ENCODE measurements around the gene FAM168A.

The FAM168A gene

DNA sequence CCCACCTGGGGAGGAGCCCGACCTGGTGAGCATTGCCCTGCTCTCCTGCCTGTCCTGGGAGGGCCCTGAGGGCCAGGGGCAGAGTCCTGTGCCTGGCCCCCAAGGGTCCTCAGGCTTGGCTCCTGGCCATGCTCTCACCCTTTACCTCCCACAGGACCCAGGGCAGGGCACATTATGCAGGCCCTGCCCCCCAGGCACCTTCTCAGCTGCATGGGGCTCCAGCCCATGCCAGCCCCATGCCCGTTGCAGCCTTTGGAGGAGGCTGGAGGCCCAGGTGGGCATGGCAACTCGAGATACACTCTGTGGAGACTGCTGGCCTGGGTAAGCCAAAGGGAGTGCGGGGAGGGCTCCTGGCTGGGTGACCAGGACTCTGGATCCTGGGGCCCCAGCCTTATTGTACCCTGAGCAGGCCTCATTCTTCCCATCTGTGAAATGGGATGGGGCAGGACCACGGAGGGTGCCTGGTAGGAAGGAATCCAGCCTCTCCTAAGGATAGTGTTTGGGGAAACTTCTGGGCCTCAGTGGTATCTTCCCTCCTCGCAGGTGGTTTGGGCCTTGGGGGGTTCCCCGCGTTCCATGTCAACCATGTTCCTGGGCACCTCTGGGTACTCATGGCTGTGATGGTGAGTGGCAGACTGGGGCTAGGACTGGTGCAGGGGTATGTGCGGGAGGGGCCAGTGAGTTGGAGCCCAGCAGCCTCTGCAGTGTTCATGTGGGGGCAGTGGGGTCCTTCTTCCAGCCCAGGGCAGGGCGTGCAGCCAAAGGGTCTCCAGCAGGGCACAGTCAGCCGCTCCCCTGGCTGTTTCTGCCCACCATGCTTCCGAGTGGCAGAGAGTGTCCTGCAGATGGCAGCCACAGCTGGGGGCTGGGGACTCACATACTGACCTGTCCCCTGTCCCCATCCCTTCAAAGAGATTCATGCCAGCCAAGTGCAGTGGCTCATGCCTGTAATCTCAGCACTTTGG is 207.0 kb downstream of the FAM168A start:
- DNase-seq (ENCODE audit: low read depth, low spot score): no peak

DNA sequence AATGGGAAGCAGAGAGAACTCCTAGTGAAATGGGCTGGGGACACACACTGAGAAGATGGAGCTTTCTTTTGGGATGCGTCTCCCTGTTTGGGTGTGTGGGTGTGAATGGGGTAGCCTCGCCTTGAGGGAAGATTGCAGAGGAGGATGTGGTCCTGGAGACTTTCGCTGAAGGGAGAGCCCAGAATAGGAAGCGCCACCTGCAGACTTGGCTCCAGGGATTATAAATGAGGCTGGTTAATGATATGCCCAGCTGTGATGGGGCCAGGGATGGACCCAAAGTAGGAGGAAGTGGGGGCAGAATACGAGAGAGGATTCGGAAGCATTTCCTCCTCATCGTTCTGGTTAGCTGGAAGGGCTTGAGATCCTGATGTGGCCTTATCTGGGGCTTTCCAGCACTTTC is 208.0 kb downstream of the FAM168A start:
- no peak for DNase-seq (ENCODE audit: low read depth, low spot score)

DNA sequence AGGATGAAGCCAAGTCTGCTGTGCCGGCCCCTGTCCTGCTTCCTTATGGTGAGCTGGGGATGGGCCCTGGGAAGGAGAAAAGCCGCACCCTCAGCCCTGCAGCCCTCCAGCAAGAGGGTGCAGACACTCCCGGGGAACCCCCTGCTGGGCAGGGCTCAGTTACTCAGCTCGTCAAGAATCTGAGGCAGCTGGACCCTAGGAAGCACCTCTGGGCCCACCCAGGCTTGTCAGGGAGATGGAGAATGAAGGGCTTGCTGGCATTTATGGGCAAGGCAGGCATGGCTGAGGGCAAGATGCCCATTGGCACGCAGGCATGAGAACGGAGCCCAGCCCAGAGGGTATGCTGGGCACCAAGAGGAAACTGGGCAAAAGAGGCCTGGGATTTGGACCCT is 208.8 kb downstream of the FAM168A start:
- no peak for DNase-seq (ENCODE audit: low read depth, low spot score)

DNA sequence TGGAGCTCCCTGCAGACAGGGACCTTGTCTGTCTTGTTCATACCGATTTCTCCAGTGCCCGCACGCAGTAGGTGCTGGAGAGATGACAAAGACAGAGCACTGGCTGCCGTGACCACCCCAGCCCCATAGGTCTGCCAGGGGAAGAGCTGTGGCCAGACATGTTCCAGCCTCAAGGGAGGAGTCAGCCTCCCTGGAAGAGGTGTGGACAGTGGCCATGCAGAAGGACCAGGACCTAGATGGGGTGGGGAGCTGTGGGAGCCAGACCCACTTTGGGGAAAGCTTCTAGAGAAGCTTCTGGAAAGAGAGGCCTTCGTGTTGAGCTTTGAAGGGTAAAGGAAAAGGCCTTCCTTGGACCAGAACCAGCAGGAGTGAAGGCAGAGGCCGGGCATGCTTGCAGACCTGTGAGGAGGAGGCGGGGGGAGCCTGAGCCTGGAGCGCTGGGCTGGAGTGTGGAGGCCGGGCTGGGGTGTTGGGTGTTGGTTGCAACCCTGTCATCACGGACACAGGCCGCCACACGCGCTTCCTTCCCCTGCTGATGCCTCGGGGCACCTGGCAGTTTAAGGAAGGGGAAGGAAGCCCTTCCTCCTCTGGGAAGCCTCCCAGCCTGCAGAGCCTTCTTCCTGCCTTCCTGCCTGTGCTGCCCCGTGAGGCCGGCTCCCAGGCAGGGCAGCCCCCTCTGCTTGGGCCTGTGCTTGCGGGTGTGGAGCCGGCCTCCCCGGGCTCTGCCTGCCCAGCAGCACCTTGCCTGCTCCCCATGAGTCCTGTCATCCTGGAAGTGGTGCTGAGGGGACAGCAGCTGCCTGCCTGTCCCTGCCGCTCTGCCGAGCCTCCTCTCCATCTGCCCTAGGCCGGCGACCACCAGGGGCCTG is 209.4 kb downstream of the FAM168A start:
- no peak for DNase-seq (ENCODE audit: low read depth, low spot score)

DNA sequence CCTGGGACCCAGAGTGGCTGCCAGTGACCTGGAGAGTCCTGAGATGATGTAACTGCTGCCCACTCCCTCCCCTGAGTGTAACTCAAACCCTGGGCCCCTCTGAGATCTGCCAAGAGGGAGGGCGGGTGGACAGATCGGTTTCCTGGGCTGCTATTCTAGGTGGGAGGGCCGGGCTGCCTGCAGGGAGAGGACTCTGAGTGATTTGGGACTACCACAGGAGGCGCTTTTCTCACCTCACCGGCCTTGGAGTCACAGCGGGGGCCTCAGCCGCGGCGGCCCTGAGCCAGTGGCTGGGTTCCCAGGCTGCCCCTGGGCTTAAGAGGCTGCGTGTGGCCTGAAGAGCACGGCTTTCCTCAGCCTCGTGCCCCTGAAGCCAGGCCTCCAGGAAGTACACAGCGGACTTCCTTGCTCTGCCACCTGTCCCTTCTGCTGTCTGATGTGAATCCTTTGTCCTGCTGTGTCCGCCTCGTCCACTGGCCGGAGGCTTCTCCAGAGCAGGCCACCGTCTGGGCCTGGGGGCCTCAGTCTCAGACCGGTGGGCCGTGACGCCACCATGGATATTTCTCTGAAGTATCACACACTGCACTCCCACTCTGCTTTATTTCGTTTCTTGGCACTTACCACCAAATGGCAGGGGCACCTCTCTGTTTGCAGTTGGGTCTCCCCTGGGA is 210.2 kb downstream of the FAM168A start:
- DNase-seq (ENCODE audit: low read depth, low spot score): no peak

DNA sequence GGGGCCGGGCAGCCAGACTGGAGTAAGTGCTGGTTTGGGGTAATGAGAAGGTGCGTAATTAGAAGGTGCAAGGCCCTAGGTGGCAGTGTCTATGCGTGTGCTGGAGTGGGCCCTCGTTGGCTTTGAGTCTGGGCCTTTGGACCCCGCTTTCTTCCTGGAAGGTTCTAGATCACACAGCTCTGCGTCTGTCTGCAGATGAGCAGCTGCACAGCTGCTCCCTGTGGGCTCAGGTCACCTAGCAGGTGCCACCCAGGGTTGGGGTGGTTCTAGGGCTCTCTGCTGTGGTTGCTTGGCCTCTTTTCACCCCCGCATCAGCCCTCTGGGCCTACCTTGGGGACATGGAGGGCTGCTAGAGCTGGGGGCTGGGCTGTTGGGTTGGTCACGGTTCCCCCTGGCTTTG is 211.4 kb downstream of the FAM168A start:
- DNase-seq (ENCODE audit: low read depth, low spot score): no peak

DNA sequence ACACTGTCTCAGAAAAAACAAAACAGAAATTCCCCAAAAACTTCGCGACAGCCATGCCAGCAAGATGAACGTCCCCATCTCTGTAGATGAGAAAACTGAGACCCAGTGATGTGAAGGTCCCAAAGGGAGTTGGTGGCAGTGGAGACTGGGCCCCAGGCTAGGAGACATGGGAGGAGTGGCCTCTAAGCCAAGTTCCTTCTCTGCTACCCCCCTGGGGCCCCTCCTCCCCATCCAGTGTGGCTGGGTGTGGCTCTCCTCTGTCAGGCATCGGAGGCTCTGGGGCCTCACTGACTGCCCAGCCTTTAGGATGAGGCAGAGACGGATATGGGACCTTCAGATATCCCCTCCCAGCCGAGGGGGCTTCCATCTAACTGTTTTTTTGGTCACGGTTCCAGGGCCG is 211.9 kb downstream of the FAM168A start:
- DNase-seq (ENCODE audit: low read depth, low spot score): no peak

DNA sequence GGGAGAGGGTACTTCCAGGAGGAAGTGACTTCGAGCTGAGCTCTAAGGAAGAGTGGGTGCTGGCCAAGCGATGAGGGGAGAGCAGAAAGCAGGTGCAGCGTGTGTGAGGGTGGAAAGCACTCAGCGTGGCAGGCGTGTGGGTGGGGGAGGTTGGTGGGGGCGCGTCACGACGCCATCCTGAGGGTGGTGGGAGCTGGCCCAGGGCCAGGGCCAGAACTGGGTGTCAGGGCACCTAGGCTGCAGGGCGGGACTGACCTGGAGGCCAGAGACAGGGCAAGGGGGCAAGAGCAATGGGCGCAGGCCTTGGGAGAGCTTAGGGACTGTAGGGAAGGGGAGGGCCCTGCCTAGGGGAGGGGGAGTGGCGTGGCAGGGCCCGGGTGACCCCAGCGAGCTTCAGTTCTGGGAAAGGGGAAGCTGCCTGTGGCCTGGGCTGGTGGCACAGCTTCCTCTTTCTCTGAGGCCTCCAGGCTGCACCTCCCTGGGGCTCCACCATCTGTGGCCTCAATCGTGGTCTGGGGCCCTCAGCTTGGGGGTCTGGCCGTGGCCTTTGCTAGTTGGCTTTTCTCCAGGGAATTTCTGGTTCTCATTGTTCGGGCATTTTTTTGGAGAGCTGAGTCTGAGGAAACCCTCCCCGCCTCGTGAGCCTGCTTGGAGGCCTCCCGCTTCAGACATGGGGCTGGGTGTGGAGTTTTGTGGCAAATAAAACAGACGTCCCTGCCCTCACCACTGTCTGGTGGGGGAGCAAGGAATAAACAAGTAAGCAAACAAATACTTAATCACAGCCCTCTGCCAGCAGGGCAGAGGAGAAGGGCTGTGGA is 212.8 kb downstream of the FAM168A start:
- DNase-seq (ENCODE audit: low read depth, low spot score): no peak

DNA sequence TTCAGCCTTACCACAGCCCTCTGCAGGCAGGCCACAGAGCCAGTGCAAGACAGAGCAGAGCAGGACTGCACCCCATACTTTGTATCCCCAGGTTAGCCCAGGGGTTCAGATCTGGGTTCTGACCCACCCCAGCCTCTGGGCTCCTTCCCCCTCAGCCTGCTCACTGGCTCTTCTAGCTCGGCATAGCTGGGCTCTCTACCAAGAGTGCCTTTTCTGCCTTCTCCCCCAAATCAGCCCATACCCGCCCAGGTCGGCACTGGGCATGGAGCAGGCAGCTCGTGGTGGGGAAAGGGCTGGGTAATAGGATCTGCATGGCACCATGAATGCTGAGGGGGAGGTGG is 213.4 kb downstream of the FAM168A start:
- no peak for DNase-seq (ENCODE audit: low read depth, low spot score)

DNA sequence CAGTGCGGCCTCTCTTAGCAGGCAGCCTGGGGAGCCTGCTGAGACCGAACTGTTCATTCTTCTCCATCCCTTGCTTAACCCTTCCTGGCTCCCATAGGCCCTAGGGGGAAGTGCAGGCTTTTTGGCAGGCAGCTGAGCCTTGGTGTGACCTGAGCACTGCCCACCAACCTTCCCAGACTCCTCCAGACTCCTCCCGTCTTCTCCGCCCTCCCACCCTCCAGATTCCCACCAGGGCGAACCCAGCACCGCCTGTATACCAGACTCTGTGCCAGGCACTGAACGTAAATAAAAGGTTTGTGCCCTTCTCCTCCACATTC is 213.8 kb downstream of the FAM168A start:
- DNase-seq (ENCODE audit: low read depth, low spot score): no peak

DNA sequence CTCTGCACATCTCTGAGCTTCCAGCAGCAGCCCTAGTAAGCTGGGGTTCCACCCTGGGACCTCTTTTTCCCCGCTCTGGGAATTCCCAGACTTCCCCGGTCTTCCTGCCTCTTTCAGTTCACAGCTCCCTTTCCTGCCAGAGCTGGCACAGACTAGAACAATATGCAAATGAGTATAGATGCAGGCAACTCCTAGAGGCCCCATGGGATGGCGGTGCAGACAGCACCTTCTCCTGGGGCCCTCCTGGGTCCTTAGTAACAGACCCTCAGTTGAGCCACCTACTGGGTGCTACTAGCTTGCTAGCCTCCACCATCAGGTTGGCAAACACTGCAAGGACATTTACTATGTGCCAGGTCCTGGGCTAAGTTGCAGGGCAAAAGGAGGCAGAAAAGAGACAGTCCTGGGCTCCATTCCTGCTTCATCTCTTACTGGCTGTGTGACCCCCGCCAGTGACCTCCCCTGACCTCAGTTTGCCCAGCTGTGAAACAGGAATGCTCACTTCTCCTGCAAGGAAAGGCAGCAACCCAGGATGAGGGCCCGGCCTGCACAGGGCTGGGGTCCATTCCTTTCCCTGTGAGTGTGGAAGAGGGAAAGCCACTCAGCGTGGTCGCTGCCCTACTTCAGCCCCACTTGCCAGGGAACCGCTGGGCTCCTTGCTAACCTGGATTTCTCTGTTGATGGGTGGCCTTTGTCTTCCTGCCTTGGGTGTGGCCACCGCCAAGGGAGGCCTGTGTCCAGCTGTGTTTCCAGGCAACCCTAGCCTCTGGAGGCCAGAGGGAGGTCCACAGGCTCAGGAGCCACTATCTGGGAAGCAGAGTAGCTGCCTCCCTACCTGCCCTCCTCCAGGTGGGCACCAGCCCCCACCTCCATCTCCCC is 214.4 kb downstream of the FAM168A start:
- no peak for DNase-seq (ENCODE audit: low read depth, low spot score)

DNA sequence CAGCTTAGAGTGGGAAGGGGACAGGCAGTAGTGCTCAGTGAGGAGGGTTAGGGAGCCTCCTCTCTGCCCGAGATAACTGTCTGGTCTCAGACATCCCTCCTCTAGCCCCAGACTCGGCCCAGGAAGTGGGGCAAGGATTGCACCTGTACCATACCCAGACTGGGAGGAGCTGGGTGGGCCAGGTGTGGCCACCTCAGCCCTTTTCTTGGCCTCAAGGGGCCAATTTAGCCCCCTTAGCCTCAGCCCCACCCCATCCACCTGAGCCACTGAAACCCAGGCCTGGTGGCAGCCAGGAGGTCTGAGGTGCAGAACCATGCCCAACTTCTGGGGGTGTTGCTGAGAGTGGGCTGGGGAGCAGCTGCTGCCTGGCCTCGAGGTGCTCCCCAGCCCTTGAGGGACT is 215.2 kb downstream of the FAM168A start:
- no peak for DNase-seq (ENCODE audit: low read depth, low spot score)

DNA sequence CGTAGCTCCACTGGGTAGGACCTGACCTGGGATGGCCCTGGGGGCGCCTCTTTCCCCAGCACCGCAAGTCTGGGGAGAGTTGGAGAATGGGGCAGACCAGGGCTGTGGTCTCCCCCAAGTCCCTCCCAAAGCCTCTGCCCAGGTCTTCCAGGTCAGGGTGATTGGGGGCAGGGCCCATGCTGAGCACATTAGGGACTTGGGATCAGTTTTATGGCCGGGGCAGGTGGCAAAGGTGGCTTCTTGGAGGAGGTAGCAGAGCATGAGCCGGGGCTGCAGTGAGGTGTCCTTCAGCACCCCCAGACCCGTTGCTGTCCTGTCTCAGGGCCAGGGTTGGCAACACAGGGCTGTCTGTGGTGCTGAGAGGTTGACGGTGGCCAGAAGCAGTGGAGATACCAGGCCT is 215.7 kb downstream of the FAM168A start:
- no peak for DNase-seq (ENCODE audit: low read depth, low spot score)

DNA sequence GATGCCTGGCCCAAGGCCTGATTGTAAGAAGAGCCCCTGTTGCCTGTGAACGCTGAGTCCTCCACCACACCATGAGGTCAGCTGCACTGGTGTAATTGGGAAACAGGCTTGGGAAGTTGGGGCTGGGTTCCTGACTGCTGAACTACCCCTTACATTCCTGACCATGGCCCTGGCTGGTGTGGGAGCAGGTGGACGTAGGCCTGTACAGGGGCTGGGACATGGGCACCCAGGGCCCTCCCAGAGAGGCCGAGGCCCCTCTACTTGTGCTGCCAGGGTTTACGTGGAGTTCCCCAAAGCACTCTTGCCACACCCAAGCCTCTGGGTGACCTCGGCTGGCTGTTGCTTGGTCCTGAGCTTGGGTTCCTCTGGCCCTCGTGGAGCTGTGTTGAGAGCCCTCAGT is 216.3 kb downstream of the FAM168A start:
- DNase-seq (ENCODE audit: low read depth, low spot score): no peak

DNA sequence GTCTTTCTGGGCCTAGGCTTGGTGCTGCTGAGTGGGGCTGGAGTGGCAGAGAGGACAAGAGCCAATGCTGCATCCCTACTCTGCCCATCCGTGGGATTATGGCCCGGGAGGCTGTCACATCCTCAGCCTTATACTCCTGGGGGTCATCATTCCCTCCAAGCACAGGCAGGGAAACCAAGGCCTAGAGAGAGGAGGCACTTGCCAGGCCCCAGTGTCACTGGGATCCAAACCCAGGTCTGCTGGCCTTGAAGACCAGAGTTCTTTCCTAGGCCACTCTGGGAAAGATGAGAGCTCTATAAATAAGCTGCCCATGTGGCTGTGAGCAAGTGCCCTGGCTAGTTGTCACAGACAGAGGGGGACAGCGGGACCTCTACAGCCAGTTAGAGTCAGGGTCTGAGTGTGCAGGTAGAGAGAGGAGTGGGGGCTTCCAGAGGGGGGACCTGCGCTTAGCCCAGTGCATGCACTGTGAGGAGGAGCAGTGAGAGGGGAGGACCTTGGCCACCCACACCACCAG is 217.0 kb downstream of the FAM168A start:
- no peak for DNase-seq (ENCODE audit: low read depth, low spot score)

DNA sequence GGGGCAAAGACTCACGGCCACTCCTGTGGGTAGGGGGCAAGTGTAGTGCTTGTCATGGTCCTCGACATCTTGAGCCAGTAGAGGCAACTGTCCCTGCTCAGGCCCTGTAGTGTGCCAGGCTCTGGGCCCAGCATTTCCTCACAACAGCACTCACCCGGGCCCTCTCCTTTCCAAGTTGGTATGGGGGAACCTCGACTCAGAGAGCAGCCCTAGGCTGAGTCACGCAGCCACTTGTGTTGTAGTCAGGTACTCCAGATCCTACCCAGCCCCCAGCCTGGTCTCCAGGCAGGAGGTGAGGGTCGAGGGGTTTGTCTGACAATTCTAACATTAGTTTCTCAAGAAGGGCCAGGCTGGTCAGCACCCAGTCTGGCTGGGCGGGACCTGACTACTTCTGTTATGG is 217.6 kb downstream of the FAM168A start:
- DNase-seq (ENCODE audit: low read depth, low spot score): no peak

DNA sequence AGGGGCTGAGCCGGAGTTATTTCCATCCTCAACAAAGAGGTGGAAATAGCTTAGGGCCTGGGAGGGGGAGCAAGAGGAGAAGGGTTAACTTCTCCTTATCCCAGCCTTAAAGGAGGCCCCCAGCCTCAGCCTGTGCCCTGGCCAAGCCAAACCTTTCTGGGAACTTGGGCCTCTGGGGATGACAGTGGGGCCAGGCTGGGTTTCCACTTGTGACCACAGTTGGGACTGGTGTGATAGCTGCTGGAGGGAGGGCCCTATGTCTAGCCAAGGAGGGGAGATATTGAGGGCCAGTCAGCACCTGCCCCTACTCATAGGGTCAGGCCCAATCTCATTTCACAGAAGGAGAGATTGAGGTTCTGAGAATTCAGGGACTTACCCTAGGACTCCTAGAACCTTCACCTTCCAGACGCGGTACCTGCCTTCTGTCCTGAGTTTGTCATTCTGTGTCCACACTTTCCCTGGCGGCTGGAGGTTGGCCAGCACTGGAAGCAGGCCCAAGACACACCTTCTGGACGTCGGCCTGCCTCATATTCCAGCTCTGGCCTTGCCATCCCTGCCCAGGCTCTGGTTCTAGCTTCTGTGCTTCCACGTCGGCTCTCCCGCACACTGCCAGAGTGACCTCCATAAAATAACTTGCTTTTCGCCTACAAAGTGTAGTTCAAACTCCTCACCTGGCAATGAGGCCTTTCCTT is 218.6 kb downstream of the FAM168A start:
- no peak for DNase-seq (ENCODE audit: low read depth, low spot score)

DNA sequence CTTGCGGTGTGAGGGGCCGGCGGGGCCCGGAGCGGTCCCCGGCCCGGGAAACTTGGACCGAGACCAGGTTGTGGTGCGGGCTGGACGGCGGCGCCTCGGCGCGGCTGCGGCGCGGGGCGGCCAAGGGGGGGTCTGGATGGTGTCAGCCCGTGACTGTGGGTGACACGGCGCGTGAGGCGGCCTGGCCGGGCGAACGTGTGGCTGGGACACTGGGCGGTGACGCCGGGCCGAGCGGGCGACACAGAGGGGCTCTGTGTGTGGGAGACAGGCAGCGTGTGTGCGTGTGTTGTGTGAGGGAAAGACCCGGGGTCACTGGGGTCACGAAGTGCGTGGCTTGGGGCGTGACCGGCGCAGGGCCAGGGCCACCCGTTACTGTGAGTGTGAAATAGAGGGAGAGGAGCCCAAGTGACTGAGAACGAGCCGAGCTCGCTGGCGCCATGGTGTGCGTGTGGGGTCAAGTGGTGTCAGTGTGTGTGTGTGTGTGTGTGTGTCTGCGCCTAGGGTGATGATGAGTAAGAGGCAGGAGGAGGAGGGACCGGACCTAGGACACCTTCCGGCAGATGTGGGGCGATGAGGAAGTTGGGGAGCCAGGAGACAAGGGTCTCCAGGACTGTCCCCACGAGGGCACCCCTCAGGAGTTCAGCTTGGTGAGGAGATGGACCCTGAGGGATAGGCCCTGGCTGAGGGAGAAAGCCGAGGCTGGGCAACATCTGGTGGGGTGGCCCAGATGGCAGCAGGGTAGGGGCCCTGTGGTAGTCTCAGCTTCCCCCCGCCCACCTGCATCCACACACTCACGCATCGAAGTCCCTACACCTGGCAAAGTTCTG is 220.9 kb downstream of the FAM168A start:
- no peak for DNase-seq (ENCODE audit: low read depth, low spot score)
